Measurements from ENCODE around the gene IFNGR1. TPM values are rescaled to one million over a fixed set of nuclear protein-coding genes. Genes with fewer than 3 reads are reported as not detected.

The IFNGR1 gene
- total and polyA plus RNA-seq, 10 of the 15 experiments (the other 5 are each of a cell fraction or from before 2014, with no cell fraction given), result 89.0 to 296 (median 138) TPM

DNA sequence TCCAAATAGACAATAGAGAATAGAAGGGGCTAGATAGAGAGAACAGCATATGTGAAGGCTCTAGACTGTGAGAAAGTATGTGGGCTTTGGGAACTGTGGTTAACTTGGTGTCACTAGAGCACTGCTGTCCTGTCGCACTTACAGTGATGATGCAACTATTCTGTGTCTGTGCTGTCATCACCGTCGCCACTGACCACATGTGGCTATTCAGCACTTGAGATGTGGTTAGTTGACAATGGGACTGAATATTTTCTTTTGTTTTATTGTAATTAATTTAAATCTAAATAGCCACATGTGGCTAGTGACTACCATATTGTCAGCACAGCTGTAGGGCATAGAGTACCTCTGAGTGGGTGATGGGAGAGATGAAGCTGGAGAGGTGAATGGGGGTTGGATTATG is 39.0 kb upstream of the IFNGR1 start (continued):
- TF ChIP-seq RB1 (IDR thresholded peaks at IDR 0.05; ENCODE audit: borderline replicate concordance) (no peak), POLR2A (IDR thresholded peaks at IDR 0.05; ENCODE audit: low read depth, low read length) (no peak), FOXM1 (IDR thresholded peaks at IDR 0.05; ENCODE audit: low read depth, low read length) (no peak), TCF7 (IDR thresholded peaks at IDR 0.05; ENCODE audit: borderline replicate concordance) (no peak), LARP7 (IDR thresholded peaks at IDR 0.05) (no peak), RCOR1 (conservative IDR thresholded peaks at IDR 0.05; ENCODE audit: low read depth, low read length) (no peak), RUNX3 (IDR thresholded peaks at IDR 0.05; ENCODE audit: low read length) (peak; percentile 93), YBX1 (IDR thresholded peaks at IDR 0.05) (no peak), ATF7 (IDR thresholded peaks at IDR 0.05; ENCODE audit: low read depth) (peak; percentile 89), EGR1 (IDR thresholded peaks at IDR 0.05; ENCODE audit: borderline replicate concordance in 1 of 2, low read depth in 2 of 2, low read length in 2 of 2) (no peak), TCF3 (IDR thresholded peaks at IDR 0.05; ENCODE audit: borderline replicate concordance, insufficient read depth, low read depth, low read length) (no peak), ZNF217 (IDR thresholded peaks at IDR 0.05) (no peak), NFYB (IDR thresholded peaks at IDR 0.05; ENCODE audit: insufficient read depth, low read depth, low read length) (no peak)
- TF ChIP-seq, protein P1, sequence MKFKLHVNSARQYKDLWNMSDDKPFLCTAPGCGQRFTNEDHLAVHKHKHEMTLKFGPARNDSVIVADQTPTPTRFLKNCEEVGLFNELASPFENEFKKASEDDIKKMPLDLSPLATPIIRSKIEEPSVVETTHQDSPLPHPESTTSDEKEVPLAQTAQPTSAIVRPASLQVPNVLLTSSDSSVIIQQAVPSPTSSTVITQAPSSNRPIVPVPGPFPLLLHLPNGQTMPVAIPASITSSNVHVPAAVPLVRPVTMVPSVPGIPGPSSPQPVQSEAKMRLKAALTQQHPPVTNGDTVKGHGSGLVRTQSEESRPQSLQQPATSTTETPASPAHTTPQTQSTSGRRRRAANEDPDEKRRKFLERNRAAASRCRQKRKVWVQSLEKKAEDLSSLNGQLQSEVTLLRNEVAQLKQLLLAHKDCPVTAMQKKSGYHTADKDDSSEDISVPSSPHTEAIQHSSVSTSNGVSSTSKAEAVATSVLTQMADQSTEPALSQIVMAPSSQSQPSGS (IDR thresholded peaks at IDR 0.05; ENCODE audit: low read length), result peak; percentile 69
- TF ChIP-seq, protein P2, sequence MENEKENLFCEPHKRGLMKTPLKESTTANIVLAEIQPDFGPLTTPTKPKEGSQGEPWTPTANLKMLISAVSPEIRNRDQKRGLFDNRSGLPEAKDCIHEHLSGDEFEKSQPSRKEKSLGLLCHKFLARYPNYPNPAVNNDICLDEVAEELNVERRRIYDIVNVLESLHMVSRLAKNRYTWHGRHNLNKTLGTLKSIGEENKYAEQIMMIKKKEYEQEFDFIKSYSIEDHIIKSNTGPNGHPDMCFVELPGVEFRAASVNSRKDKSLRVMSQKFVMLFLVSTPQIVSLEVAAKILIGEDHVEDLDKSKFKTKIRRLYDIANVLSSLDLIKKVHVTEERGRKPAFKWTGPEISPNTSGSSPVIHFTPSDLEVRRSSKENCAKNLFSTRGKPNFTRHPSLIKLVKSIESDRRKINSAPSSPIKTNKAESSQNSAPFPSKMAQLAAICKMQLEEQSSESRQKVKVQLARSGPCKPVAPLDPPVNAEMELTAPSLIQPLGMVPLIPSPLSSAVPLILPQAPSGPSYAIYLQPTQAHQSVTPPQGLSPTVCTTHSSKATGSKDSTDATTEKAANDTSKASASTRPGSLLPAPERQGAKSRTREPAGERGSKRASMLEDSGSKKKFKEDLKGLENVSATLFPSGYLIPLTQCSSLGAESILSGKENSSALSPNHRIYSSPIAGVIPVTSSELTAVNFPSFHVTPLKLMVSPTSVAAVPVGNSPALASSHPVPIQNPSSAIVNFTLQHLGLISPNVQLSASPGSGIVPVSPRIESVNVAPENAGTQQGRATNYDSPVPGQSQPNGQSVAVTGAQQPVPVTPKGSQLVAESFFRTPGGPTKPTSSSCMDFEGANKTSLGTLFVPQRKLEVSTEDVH (IDR thresholded peaks at IDR 0.05; ENCODE audit: low read depth, partially characterized antibody), result no peak
- TF ChIP-seq, protein P3, sequence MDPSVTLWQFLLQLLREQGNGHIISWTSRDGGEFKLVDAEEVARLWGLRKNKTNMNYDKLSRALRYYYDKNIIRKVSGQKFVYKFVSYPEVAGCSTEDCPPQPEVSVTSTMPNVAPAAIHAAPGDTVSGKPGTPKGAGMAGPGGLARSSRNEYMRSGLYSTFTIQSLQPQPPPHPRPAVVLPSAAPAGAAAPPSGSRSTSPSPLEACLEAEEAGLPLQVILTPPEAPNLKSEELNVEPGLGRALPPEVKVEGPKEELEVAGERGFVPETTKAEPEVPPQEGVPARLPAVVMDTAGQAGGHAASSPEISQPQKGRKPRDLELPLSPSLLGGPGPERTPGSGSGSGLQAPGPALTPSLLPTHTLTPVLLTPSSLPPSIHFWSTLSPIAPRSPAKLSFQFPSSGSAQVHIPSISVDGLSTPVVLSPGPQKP (IDR thresholded peaks at IDR 0.05; ENCODE audit: low read depth, low read length), result no peak
- TF ChIP-seq, protein P4, sequence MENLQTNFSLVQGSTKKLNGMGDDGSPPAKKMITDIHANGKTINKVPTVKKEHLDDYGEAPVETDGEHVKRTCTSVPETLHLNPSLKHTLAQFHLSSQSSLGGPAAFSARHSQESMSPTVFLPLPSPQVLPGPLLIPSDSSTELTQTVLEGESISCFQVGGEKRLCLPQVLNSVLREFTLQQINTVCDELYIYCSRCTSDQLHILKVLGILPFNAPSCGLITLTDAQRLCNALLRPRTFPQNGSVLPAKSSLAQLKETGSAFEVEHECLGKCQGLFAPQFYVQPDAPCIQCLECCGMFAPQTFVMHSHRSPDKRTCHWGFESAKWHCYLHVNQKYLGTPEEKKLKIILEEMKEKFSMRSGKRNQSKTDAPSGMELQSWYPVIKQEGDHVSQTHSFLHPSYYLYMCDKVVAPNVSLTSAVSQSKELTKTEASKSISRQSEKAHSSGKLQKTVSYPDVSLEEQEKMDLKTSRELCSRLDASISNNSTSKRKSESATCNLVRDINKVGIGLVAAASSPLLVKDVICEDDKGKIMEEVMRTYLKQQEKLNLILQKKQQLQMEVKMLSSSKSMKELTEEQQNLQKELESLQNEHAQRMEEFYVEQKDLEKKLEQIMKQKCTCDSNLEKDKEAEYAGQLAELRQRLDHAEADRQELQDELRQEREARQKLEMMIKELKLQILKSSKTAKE (IDR thresholded peaks at IDR 0.05; ENCODE audit: low read depth, poor library complexity, severe bottlenecking), result peak; percentile 78
- TF ChIP-seq, protein P5, sequence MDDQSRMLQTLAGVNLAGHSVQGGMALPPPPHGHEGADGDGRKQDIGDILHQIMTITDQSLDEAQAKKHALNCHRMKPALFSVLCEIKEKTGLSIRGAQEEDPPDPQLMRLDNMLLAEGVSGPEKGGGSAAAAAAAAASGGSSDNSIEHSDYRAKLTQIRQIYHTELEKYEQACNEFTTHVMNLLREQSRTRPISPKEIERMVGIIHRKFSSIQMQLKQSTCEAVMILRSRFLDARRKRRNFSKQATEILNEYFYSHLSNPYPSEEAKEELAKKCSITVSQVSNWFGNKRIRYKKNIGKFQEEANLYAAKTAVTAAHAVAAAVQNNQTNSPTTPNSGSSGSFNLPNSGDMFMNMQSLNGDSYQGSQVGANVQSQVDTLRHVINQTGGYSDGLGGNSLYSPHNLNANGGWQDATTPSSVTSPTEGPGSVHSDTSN (IDR thresholded peaks at IDR 0.05; ENCODE audit: insufficient replicate concordance, low read depth, low read length), result no peak
- TF ChIP-seq, protein P6, sequence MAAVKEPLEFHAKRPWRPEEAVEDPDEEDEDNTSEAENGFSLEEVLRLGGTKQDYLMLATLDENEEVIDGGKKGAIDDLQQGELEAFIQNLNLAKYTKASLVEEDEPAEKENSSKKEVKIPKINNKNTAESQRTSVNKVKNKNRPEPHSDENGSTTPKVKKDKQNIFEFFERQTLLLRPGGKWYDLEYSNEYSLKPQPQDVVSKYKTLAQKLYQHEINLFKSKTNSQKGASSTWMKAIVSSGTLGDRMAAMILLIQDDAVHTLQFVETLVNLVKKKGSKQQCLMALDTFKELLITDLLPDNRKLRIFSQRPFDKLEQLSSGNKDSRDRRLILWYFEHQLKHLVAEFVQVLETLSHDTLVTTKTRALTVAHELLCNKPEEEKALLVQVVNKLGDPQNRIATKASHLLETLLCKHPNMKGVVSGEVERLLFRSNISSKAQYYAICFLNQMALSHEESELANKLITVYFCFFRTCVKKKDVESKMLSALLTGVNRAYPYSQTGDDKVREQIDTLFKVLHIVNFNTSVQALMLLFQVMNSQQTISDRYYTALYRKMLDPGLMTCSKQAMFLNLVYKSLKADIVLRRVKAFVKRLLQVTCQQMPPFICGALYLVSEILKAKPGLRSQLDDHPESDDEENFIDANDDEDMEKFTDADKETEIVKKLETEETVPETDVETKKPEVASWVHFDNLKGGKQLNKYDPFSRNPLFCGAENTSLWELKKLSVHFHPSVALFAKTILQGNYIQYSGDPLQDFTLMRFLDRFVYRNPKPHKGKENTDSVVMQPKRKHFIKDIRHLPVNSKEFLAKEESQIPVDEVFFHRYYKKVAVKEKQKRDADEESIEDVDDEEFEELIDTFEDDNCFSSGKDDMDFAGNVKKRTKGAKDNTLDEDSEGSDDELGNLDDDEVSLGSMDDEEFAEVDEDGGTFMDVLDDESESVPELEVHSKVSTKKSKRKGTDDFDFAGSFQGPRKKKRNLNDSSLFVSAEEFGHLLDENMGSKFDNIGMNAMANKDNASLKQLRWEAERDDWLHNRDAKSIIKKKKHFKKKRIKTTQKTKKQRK (IDR thresholded peaks at IDR 0.05; ENCODE audit: low read depth, low read length), result no peak

Data from GM12878 (cell line).